ENCODE results near the gene PARP9.

DNA sequence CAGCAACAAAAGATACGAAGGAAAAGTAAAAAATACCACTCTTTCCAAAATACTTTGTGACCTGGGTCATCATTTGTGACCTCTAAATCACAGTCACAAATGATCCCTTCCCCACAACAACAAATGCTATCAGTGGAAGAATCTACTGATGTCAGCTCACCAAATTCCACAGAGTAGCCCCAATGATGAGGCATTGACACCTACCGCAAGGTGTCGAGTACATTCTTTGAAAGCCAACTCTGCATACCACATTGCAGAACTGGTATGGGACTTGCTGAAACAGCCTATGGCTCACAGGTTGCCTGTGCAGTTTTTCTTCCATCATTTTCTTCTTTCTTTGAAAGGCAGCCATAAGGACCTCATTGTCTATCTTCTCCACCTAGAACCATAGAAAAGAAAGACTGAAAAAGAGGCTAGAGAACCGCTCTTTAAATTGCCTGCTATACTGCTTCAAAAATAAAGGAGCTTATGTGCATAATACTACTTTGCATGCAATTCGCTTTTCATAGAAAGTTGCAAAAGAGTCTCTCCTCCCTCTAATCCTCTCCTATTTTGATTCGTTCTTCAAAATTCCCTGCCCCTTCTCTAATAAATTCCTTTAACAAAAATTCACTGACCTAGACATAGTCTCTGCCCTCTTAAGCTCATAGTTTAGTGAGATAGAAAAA, 28.0 kb downstream of the PARP9 start:
- TF ChIP-seq TAF1 (IDR thresholded peaks at IDR 0.05; ENCODE audit: borderline replicate concordance, insufficient read depth, low read length) (no peak), POLR2AphosphoS5 (IDR thresholded peaks at IDR 0.05; ENCODE audit: low read depth, low read length) (no peak), SIN3A (IDR thresholded peaks at IDR 0.05; ENCODE audit: borderline replicate concordance, insufficient read depth, low read length) (no peak), FOXP2 (optimal IDR thresholded peaks at IDR 0.05; ENCODE audit: borderline replicate concordance, extremely low read depth, extremely low read length, insufficient read depth) (no peak)
- TF ChIP-seq, protein P1, sequence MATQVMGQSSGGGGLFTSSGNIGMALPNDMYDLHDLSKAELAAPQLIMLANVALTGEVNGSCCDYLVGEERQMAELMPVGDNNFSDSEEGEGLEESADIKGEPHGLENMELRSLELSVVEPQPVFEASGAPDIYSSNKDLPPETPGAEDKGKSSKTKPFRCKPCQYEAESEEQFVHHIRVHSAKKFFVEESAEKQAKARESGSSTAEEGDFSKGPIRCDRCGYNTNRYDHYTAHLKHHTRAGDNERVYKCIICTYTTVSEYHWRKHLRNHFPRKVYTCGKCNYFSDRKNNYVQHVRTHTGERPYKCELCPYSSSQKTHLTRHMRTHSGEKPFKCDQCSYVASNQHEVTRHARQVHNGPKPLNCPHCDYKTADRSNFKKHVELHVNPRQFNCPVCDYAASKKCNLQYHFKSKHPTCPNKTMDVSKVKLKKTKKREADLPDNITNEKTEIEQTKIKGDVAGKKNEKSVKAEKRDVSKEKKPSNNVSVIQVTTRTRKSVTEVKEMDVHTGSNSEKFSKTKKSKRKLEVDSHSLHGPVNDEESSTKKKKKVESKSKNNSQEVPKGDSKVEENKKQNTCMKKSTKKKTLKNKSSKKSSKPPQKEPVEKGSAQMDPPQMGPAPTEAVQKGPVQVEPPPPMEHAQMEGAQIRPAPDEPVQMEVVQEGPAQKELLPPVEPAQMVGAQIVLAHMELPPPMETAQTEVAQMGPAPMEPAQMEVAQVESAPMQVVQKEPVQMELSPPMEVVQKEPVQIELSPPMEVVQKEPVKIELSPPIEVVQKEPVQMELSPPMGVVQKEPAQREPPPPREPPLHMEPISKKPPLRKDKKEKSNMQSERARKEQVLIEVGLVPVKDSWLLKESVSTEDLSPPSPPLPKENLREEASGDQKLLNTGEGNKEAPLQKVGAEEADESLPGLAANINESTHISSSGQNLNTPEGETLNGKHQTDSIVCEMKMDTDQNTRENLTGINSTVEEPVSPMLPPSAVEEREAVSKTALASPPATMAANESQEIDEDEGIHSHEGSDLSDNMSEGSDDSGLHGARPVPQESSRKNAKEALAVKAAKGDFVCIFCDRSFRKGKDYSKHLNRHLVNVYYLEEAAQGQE (IDR thresholded peaks at IDR 0.05; ENCODE audit: insufficient read depth in 1 of 2, low read depth in 2 of 2, low read length in 2 of 2), result no peak
